GM18508 (cell line): ENCODE data around the gene FCRL1.

ENCODE experiments used
- ATAC-seq: cut with Tn5 transposase; IDR thresholded peaks from one replicate; pipeline ENCODE4 v1.9.1; 2021; ENCODE audit warnings: moderate number of reproducible peaks; ENCODE audit not compliant: insufficient read depth, unreplicated experiment

Gene FCRL1

DNA sequence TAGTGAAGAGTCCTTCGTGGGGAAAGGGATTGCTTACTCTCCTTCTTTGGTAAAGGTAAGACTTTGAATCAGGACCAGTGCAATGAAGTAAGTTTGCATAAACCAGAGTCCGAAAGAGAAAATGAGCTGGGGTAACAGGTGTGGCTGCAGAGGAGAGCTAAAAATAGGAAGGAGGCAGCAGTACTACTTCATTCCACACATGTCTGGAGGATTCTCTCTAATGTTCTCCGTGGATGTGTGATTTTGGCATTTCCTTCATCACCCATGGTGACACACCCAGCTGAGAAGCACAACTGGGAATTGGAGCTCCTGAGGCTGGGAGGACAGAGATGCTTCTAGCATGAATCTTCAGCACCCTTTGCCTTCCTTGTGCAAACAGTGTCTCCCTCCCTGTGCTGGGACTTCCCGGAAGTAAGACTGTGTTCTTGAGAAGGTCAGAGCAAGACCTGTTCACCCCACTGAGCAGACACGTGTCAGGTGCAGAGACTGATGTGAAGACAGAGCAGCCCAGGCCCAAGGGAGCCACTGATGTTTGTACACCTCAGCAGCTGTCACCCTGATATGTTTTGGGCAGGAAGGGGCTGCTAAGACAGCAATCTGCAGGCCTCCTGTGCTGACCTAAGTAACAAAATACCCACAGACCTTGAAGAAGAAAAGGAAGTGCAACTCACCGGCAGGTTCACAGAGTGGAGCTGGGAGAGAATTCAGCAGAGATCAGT is 13.3 kb downstream of the FCRL1 start:
- peak; percentile 84 for ATAC-seq

DNA sequence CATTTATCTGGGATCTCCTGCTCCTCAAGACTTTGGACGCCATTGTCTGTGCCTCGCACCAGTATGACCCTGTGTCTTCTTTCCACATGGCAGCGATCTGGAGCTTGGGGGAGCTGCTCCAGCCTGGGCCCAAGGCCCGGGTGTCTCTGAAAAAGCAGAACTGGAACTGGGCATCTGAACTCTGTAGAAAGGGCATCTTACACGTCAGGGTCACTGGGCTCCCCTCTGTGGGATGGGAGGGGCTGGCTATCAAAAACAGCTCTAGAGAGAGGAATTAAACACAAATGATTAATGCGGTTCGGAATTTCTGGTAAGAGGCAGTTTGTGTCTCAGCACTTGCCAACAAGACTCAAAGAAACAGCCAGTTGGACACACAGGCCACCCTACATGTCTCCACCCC is 16.1 kb downstream of the FCRL1 start:
- no peak for ATAC-seq

DNA sequence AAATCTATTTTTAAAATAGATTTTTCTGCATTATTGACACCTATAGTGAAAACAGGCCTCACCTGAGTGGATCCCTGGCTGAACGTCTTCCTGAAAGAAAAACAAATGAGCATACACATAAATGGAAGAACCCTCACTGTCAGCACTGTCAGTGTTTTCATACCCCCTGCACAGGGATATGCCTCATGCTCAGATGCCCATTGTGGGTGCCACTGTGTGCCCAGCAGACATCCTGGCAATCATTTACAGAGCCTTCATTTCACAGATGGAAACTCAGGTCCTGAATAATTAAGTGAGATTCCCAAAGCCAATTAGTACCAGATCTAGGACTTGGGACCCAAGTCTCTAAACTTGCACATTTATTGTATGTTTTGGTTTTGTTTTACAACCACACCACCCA is 19.9 kb downstream of the FCRL1 start:
- ATAC-seq, result no peak

DNA sequence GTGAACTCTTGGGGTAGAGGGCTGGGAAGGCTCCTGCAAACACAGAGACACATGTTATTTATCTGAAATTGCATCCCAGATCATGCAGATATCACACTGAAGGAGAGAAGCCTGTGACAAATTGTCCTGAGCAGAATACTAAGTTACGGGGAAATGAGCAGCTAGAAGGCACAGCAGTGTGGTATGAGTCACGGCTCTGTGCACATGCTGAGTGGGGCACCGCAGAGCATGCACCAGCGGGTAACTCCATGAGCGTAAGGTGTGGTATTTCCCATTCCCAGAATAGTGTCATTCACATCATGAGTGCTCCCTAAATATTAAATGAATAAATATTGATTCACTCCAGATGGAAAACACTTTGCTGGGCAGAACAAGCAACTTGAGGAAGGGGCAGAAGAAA is 21.7 kb downstream of the FCRL1 start:
- no peak for ATAC-seq

DNA sequence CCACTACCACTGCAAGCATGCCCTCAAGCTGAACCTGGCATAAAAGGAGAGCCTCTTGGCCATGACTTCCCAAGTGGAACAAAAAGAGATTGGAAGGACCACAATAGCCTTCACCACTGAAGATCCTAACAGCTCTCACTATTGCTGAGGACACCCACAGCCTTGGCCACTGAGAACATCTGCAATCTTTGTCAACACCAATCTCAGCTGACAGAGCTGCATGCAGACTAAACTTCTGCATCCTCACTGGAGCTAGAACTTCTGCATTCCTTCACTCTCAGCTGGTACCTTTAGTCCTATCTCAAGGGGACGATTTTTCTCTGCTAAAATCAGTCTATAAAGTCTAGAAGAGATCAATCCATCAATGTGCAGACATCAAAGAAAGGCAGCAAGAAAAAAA is 34.7 kb downstream of the FCRL1 start:
- no peak for ATAC-seq

DNA sequence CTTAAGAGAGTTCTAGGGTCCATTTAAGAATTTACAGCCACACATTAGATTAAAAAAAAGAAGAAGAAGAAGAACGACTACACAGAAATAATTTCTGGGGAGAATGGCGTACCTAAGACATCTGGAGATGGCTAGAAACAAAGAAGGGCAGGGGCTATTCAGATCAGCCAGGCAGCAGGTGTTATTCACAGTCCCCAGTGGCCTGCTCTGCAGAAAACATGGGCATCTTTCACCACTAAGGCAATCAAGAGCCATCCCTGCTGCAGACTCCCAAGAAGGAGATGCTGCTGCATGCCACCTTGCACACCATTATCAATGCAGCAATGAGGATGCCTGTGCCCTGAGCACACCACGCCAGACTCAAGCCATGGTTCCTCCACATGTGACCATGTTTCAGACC is 35.1 kb downstream of the FCRL1 start:
- ATAC-seq, result no peak

DNA sequence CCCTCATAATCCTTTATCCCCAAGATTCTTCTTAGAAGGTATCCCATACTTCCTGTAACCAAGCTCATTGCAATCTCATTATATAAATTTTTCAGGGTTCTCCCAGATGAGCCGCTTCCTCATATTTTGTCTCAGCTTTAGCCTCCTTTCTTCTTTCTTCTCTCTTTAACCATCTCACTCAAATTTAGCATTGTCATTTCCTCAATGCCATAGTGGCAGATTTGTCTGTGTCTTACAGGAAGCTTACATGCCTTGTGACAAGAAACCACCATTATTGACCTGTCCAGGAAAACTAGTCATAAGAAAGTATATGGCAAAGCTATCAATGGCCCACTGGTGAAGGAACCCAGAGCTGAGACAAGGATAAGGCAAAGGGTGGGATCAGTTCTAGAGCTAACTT is 37.0 kb downstream of the FCRL1 start:
- no peak for ATAC-seq

DNA sequence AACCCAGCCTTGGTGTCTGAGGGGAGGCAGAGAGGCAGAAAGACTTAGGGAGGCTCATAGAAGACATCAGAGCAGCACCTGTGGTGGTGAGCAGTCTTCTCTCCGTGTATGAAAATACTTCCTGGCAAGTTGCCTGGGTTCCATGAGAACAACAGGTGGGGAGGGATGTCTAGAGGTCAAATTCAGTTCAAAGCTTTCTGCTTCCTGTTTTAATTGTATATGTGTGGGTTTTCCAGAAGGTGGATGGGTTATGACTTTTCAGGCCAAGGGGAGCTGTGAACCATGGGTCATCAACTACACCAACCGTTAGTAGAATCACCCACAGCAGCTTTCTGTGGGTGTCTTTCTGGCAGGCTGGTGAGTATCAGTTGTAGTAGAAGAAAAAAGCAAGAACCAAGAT is 38.9 kb downstream of the FCRL1 start:
- no peak for ATAC-seq

DNA sequence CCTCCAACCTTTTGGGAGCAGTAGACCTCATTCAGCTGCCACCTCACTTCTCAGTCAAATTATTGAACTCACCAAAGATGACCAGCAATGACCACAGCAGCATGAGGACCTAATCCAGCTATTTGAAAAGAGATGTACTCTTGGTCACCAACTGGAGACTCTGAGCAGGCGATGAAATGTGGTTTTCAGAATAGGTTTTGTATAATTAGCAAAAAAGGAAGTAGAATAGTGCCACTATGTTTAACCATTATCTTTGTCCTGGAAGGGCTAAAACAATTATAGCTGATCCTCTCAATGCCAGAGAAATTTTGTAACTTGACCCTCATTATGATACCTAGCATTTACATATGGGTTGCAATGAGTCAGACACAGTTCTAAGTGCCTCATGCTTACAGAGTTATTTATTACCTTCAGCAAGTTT is 42.9 kb downstream of the FCRL1 start, which contains the start of gene FCRL2:
Gene FCRL2 (minus strand): TSS at position 162 of the 421 bp plus-strand sequence. CDS start 59 bp downstream, at position 103.
- peak; percentile 76 for ATAC-seq

DNA sequence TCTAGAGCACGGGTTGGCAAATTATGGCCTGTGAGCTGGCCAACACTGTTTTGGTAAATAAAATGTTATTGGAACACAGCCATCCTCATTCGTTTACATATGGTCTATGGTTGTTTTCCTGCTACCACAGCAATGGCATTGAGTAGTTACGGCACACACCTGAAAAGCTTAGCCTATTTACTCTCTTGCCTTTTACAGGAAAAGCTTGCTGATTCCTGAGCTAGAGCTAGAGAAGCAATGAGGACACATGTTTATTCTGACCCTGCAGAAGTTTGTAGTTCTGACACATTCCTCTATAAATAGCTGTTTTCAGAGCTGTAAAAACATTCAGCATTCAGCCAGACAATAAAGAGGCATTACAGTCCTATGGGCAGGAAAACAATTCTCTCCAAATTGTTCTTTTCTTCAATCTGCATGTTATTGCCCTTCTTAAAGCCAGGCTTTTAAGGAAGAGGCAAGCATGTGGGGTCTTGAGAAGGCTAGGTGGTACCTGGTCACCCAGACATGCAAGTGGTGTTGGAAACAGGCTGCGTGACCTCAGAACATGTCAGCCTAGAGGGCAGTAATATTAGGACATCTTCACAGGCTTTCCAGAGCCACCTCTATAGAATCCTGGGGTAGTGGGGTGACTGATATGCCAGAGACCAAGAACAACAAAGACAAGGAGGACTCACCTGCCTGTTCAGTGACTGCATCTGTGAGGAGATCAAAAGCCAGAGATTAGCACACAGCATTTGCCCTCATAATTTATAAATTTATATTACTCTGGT is 44.6 kb downstream of the FCRL1 start:
- ATAC-seq, result no peak

DNA sequence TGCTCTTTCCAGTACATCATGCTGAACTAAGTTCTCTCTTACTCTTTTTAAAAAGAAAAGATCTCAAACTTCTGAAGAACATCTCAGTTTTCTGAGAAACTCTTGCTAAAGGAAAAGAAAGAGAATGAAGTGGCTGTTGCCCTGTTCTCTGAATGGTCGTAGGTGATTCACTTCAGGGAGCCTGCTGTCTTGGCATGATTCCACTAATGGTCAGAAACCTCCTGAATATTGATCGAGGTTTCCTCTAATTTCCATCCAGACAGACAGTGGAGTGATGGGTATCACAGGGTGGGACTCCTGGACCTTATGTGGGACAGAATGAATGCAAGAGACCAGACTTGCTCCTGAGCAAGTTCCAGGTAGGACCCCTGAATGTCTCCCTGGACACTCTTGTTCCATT is 45.5 kb downstream of the FCRL1 start:
- no peak for ATAC-seq

DNA sequence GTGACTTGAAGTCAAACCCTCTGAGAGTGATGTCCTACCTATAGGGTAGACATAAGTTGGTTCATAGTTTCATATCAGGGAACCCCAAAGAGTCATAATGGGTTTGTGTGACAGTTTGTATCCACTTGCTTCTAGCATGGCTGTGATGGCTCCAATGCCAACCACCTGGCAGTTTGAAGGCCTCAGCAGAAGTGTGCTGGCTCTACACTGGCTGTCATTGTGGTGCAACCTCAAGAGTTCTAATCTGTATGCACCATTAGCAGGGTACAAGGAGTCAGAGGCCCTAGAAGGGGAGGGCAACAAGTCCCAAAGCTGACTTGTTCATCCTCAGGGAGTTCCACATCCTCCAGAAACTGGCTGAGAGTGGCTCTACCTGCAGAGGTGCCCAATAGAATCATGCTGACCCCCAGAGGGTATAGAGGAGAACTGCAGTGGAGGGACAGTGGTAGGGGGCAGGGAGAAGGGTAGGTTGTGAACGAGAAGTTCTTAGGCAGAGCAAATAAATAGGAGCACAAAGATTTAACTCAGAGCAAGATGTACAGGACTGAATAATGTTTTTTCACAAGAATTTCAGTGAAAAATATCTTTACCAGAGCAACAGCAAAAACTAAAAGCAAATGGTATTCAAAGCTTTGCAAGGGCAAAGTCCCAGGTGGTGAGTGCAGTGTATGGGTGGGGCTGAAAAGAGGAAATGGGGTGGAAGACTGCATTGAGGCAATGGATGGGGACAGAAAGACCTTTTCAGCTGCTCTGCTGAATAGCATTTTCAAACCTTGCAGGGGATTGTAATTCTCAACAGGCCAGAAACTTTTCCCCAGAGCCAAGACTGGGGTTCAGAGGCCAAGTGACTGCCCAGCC is 46.2 kb downstream of the FCRL1 start:
- ATAC-seq, result no peak

DNA sequence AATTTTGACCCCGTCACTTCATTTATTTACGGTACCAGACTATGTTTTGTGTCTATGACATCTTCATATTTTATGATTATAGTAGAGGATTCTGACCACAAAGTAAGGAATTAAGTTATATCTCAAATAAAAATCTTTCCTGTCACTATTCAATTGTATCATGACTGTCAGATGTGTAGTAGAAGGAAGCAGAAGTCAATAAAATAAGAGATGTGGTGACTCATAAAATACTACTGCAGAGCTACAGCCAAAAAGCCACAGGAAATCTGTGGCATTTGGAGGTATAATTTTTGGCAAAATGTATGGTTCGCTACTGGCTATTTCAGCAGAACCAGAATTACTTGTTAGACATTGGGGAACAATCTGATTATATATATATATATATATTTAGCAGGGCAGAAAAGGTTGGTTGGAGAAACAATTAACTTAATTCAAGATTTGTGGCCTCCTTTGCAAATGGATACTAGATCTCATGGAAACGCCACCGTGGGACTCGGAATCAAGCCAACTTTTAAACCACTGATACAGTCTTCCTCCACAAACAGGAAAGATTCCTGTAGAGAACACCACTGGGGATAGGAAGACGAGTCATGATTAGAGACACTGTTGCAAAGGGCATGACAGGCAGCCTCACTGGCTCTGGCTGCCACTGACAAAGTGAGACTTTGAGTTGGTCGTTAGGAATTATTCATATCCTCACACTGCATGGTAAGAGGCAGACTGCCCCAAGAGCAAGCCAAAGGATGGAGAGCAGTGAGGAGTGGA is 48.1 kb downstream of the FCRL1 start:
- no peak for ATAC-seq

DNA sequence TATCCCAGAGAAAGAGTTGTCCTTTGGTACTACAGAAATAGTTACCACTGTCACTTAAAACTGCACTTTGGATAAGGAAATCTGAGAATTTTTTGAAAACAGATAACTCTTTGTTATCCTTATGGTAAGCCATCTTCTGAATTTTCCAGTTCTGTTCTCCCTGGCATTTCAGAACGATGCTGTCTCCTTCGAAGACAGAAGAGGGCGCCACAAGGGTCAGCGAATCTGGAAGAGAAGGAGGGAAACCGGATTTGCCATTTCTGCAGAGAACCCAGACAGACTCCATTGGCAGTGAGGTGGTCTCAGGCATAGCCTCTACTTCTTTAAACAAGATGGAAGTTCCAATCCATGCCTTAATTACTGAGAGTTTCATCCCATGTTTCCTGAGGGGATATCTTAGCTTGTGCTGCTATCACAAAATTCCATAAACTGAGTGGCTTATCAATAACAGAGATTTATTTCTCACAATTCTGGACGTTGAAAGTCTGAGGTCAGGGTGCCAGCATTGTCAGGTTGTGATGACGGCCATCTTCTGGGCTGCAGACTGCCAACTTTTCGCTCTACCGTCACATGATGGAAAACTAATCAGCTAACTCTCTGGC is 49.4 kb downstream of the FCRL1 start:
- ATAC-seq, result no peak

DNA sequence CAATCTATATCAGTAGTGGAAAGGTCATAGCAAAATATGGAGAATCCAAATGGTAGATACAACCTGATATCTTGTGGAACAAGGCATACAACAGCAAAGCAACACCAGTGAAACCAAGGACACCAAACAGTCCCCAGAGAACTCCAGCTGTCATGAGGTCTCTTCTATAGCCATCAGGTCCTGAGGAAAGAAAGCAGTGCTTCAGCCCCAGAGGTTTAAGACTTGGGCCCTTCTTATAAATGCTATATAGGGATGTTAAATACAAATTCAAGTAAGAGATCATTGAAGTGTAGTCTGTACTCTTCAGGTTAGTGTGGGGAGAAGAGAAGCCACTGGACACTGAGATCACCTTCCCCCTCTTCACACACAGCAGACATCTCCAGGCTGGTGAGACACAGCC is 53.1 kb downstream of the FCRL1 start:
- no peak for ATAC-seq

DNA sequence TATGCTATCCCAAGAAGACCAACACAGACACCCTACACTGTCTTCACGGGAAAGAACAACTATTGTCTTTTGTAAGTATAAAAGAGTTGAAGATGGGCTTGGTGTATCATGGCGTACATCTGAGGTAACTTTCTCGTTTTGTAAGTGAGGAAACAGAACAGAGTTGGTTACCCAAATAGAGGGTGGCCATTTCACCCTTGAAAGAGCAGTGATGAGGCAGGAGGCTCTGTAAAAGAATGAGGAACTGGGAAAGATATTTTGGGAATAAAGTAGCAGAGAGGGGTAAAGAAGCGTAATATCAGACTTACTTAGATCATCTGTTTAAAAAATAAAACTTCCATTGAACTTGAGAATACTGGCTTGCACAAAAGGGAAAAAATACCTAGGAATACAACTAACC is 61.9 kb downstream of the FCRL1 start:
- ATAC-seq, result no peak

DNA sequence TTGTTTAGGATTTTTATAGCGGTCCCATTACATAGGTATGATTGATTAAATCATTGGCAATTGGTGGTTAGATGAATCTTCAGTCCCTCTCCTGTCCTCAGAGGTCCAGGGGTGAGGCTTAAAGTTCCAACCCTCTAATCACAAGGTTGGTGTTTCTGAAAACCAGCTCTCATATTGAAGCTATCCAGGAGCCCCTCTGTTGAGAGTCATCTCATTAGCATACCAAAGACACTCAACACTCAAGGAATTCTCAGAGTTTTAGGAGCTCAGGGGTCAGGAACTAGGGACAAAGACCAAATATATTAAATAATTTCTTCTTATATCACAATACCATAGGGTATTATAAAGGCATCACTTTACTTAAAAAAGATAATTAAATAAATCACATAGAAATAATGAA is 66.3 kb downstream of the FCRL1 start:
- ATAC-seq, result no peak

DNA sequence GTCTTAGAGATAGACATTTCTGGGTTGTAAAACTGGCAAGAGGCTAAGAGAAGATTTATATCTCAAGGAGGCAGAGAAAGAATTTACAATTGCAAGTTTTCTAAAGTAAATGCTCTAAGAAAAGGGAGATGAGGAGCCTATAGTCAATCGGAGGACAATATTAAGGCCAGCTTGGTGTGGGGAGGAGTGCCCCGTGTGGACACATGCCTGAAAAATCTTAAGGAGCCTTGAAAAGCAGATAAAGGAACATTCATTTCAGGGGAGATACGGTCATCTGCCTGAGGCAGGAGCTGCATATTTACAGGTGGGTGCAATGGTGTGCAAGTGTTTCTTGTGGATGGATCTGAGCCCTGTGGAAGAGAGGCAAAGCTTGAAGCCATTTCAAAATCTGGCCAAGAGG is 68.6 kb downstream of the FCRL1 start:
- no peak for ATAC-seq

DNA sequence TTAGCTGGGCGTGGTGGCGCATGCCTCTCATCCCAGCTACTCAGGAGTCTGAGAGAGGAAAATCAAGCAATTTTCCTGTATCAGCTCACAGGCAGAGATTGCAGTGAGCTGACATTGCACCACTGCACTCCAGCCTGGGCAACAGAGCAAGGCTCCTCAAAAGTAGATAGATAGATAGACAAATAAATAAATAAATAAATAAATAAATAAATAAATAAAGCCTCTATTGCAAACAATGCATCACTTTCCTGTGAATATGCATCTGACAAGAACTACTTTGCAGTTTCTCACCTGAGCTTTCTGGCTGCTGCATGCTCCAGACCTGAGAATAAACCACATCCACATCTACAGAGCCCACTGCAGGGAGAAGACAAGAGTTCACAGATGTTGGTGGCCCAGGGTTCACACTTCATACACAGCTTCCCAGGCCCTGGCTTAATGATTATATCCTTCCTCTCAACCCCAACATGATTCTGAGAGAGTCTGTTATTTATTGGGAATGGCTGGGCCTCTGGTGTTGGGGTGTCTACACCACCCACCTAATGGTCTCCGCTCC is 71.6 kb downstream of the FCRL1 start:
- no peak for ATAC-seq
